WI38 (cell line): ENCODE measurements around the gene FLT3.

Experiments
- H3K4me3 ChIP-seq: 2 replicates; pipeline ENCODE4 v1.5.1; 2011; ENCODE audit warnings: low read depth, mild to moderate bottlenecking, control low read depth, low read length
- CTCF ChIP-seq: IDR thresholded peaks from 2 replicates; pipeline ENCODE4 v1.5.1; 2012; ENCODE audit warnings: low read depth, mild to moderate bottlenecking, control low read depth, low read length

Gene FLT3

DNA sequence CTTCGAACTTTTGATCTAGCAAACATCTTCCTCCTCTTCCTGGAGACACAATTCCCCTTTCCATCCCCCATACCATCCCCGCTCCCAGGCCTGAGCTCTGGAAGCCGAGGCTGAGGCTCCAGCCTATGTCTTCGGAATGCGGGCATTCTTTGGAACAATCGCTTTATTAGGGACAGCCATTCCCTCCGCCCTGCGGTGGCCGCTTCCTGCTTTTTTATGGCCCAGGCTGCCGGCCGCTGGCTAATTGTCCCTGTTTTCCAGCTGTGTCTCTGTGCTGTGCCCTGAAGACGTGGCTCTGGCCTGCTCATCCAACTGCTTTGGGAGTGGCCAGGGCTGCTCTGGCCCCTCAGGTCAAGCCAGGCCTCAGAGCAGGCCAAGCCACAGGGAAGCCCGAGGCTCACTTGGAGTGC lies 129.1 kb downstream of the FLT3 start:
- no peak overlapping the region for H3K4me3 ChIP-seq
- TF ChIP-seq CTCF = no peak

DNA sequence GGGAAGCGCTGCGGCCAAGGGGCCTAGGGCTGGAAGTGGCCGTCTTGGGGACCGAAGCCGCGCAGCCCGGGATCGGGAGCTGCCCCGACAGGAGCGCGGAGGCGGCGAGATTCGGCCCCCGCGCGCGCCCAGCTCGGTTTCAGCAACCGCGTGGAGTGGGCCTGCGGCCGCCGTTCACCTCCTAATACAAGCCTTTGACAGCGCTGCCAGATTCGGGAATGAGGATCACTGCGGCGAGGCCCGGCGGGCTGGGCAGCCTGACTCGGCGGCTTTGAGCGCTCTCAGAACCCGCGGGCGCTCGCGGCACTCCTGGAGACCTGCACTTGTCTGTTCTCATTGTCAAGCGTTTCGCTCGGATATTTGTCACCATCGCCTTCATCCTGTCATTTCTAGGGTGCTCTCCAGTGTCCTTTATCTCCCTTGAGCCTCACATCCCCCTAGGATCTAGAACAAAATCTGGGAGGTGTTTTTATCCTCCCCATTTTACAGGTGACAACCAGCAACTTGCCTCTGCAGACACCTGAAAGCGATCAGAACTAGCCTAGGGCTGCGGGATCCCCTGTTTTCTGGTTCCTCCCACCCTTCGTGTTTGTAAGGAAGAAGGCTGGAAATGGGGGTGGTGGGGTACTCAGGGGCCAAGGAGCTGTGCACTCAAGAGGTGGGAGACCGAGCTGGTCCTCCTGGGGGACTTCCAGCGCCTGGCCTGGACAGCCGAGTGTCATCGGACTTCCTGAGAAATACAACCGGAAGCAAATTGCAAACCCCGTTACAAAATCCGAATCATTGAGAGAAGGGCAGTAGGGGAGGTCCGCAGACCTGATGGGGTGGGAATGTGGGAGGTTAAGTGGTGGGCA lies 129.8 kb downstream of the FLT3 start:
- no peak for TF ChIP-seq CTCF
- H3K4me3 ChIP-seq = no peak overlapping the region

GRCh38 chr13:27969866-27970229 lies 130.5 kb downstream of the FLT3 start:
- no peak for TF ChIP-seq CTCF

GRCh38 chr13:27969082-27969865 lies 131.1 kb downstream of the FLT3 start, which contains the start of gene CDX2:
Gene CDX2 (minus strand): TSS chr13:27969315. CDS start chr13:27969006, 309 bp downstream.
- no peak for TF ChIP-seq CTCF
- no peak within 1 kb of the TSS for H3K4me3 ChIP-seq

More at GRCh38 chr13:27969866-27970229, 130.5 kb downstream of the FLT3 start:
- H3K4me3 ChIP-seq = no peak overlapping the region

DNA sequence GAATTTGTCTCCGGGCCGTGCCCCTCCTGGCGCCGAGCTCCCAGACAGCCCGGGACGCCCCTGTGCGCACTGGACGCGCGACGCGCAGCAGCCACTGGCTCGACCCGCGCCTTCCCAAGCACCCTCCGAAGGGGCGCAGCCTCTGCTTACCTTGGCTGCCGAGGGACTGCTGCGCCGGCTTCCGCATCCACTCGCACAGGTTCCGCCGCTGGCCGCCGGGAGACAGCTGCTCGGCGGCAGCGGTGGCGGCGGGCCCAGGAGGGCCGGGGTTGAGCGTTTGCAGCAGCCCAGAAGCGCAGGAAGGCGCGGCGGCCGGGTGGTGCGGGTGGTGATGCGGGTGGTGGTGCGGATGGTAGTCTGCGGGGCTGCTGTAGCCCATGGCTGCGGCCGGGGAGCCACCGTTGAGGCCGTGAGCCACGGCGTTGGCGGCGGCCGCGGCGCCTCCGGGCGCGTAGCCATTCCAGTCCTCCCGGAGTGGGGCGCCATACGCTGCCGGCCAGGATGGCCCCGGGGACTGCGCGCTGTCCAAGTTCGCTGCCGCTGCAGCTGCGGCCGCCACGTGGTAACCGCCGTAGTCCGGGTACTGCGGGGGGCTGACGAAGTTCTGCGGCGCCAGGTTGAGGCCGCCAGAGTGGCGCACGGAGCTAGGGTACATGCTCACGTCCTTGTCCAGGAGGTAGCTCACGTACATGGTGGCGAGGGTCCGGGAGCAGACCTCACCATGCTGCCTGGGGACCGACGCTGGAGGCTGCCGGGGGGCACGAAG lies 131.9 kb downstream of the FLT3 start:
- H3K4me3 ChIP-seq = no peak overlapping the region
- no peak for TF ChIP-seq CTCF

DNA sequence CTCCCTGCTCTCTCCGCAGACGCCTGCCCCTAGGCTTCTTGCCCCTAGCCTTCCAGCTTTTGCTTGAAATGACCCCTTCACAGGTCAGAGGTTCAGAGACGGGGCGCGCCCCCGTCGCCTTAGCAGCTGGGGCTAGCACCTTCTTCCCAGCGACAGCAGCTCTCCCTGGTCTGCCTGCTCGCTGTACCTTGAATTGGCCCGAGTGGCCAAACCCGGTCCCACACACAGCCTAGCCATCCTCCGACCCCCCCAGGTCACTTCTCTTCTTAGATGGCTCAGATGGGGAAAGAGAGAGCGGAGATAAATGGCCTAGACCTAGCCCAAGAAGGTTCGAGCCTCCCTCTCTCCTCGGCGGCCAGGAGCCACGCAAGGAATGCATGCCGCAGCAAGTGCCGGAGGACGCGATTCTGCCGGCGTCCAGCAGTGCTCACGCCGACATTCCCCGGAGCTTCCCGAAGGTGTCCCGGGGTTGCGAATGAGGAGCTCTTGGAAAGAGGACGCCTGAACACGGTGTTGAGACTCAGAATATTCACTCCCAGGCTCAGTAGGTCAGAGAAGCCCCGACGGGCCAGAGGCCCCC lies 132.6 kb downstream of the FLT3 start:
- TF ChIP-seq CTCF = no peak
- no peak overlapping the region for H3K4me3 ChIP-seq
